ENCODE data around the gene AGAP1. TPM values are rescaled to one million over a fixed set of nuclear protein-coding genes. Genes with fewer than 3 reads are reported as not detected.

The AGAP1 gene
- total and polyA plus RNA-seq, 4 donors: 2.0 to 8.5 (median 5.4) TPM

DNA sequence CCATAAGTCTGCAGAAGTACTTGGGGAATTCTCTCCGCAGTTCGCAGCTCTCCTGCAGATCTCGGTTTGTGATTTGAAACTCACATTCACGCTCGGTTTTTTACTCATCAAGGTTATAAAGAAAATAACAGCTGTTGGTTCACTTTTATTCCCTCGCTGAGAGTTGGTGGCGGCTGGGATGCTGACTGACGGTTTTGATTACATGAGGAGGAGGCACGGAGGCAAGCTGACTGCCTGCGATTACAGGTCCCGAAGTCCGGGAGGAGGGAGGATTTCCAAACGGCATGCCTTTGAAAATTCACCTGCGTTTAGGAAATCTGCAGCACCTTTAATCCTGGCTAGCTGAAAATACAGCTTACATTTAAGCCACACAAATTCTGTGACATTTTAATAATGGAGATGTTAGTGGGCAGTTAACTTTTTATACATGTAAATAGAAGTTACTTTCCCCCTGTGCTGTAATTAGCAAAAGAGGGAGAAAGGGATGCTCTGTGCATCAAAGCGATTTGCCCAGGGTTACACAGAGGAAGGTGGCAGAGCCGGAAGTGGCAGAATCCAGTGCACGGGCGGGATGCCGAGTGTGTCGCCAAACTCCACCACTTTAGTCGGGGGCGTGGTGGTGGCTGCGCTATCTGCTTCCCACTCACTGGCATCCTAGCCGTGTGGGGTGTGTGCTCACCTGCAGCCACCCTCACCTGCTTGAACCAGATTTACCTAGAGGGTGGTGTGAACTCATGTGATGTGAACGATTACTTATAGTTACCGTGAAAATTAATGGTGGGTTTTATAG is 14.7 kb downstream of the AGAP1 start:
- Histone ChIP-seq H3K36me3 (ENCODE audit: control insufficient read depth in 4 of 4, insufficient read depth in 3 of 4, low read depth in 1 of 4, low read length in 3 of 4) (no peaks in the 10 kb centered on the region), H3K9me3 (ENCODE audit: control insufficient read depth in 4 of 4, low read length in 3 of 4) (no peaks in the 10 kb centered on the region), H3K4me3 (ENCODE audit: low read depth in 1 of 3, low read length in 3 of 3) (no peak overlapping the region), H3K4me1 (ENCODE audit: control insufficient read depth in 4 of 4, insufficient read depth in 4 of 4, low read length in 3 of 4) (peaks cover 12 to 33% (median 22%) of the 10 kb centered on the region in 4 donors), H3K9ac (ENCODE audit: low read depth in 1 of 2, low read length in 2 of 2) (no peak overlapping the region), H3K27ac (ENCODE audit: low read depth in 1 of 2, low read length in 2 of 2) (no peak overlapping the region), H3K27me3 (ENCODE audit: control insufficient read depth in 4 of 4, insufficient read depth in 4 of 4, low read length in 3 of 4) (no peaks in the 10 kb centered on the region)
- TF ChIP-seq, protein P1, sequence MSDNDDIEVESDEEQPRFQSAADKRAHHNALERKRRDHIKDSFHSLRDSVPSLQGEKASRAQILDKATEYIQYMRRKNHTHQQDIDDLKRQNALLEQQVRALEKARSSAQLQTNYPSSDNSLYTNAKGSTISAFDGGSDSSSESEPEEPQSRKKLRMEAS (IDR thresholded peaks at IDR 0.05): no peak
- no peak for TF ChIP-seq YY1 (IDR thresholded peaks at IDR 0.05)
- TF ChIP-seq, protein P2, sequence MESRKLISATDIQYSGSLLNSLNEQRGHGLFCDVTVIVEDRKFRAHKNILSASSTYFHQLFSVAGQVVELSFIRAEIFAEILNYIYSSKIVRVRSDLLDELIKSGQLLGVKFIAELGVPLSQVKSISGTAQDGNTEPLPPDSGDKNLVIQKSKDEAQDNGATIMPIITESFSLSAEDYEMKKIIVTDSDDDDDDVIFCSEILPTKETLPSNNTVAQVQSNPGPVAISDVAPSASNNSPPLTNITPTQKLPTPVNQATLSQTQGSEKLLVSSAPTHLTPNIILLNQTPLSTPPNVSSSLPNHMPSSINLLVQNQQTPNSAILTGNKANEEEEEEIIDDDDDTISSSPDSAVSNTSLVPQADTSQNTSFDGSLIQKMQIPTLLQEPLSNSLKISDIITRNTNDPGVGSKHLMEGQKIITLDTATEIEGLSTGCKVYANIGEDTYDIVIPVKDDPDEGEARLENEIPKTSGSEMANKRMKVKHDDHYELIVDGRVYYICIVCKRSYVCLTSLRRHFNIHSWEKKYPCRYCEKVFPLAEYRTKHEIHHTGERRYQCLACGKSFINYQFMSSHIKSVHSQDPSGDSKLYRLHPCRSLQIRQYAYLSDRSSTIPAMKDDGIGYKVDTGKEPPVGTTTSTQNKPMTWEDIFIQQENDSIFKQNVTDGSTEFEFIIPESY (IDR thresholded peaks at IDR 0.05): no peak
- no peak for TF ChIP-seq HNF4G (IDR thresholded peaks at IDR 0.05)
- TF ChIP-seq FOXA1 (IDR thresholded peaks at IDR 0.05): no peak
- TF ChIP-seq, protein P3, sequence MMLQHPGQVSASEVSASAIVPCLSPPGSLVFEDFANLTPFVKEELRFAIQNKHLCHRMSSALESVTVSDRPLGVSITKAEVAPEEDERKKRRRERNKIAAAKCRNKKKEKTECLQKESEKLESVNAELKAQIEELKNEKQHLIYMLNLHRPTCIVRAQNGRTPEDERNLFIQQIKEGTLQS (IDR thresholded peaks at IDR 0.05): no peak
- TF ChIP-seq, protein P4, sequence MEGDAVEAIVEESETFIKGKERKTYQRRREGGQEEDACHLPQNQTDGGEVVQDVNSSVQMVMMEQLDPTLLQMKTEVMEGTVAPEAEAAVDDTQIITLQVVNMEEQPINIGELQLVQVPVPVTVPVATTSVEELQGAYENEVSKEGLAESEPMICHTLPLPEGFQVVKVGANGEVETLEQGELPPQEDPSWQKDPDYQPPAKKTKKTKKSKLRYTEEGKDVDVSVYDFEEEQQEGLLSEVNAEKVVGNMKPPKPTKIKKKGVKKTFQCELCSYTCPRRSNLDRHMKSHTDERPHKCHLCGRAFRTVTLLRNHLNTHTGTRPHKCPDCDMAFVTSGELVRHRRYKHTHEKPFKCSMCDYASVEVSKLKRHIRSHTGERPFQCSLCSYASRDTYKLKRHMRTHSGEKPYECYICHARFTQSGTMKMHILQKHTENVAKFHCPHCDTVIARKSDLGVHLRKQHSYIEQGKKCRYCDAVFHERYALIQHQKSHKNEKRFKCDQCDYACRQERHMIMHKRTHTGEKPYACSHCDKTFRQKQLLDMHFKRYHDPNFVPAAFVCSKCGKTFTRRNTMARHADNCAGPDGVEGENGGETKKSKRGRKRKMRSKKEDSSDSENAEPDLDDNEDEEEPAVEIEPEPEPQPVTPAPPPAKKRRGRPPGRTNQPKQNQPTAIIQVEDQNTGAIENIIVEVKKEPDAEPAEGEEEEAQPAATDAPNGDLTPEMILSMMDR (IDR thresholded peaks at IDR 0.05; ENCODE audit: low read depth, low read length, missing input control): no peak
- TF ChIP-seq SP1 (IDR thresholded peaks at IDR 0.05): no peak
- TF ChIP-seq JUND (IDR thresholded peaks at IDR 0.05): no peak
- no peak for TF ChIP-seq NR2F2 (IDR thresholded peaks at IDR 0.05)
- no peak for TF ChIP-seq GABPA (IDR thresholded peaks at IDR 0.05 in 1 of 2, conservative IDR thresholded peaks at IDR 0.05 in 1 of 2)
- TF ChIP-seq HNF4A (conservative IDR thresholded peaks at IDR 0.05): no peak
- TF ChIP-seq, protein P5, sequence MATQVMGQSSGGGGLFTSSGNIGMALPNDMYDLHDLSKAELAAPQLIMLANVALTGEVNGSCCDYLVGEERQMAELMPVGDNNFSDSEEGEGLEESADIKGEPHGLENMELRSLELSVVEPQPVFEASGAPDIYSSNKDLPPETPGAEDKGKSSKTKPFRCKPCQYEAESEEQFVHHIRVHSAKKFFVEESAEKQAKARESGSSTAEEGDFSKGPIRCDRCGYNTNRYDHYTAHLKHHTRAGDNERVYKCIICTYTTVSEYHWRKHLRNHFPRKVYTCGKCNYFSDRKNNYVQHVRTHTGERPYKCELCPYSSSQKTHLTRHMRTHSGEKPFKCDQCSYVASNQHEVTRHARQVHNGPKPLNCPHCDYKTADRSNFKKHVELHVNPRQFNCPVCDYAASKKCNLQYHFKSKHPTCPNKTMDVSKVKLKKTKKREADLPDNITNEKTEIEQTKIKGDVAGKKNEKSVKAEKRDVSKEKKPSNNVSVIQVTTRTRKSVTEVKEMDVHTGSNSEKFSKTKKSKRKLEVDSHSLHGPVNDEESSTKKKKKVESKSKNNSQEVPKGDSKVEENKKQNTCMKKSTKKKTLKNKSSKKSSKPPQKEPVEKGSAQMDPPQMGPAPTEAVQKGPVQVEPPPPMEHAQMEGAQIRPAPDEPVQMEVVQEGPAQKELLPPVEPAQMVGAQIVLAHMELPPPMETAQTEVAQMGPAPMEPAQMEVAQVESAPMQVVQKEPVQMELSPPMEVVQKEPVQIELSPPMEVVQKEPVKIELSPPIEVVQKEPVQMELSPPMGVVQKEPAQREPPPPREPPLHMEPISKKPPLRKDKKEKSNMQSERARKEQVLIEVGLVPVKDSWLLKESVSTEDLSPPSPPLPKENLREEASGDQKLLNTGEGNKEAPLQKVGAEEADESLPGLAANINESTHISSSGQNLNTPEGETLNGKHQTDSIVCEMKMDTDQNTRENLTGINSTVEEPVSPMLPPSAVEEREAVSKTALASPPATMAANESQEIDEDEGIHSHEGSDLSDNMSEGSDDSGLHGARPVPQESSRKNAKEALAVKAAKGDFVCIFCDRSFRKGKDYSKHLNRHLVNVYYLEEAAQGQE (IDR thresholded peaks at IDR 0.05): no peak
- TF ChIP-seq FOXA2 (IDR thresholded peaks at IDR 0.05): no peak
- no peak for TF ChIP-seq EGR1 (IDR thresholded peaks at IDR 0.05; ENCODE audit: low read depth in 2 of 2)
- TF ChIP-seq RAD21 (IDR thresholded peaks at IDR 0.05): no peak
- TF ChIP-seq RXRA (IDR thresholded peaks at IDR 0.05): no peak
- no peak for TF ChIP-seq TAF1 (conservative IDR thresholded peaks at IDR 0.05)
- DNase-seq (ENCODE audit: low spot score): no peak
- WGBS: 90% methylated on average over 26 of the region's 26 CpGs

All from liver (tissue), 9 donors.